Measurements from ENCODE around the gene NEMP2.
A peak's percentile ranks its signal among the peaks of the same experiment; 100 is the strongest.

DNA sequence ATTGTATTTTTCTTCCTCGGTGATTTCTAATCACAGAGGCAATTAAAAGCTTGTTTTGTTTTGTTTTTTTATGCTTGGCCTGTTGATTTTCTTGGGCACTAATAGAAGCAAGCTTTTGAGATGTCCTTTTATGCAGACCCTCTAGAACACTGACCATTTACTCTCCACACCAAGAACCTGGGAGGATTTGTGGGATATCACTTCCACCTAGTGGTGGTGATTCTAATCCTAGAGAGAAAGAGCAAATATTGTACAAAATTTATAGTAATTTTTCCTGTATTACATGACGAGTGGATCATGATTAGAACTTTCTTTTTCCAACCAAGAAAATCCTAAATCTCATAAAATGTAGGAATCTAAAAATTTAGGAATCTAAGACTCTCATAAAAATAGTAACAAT is 23.4 kb downstream of the NEMP2 start:
- TF ChIP-seq RFX5 (IDR thresholded peaks at IDR 0.05) = no peak
- TF ChIP-seq RAD21 (conservative IDR thresholded peaks at IDR 0.05 in 1 of 2, IDR thresholded peaks at IDR 0.05 in 1 of 2) = peak; percentile 86 to 87
- TF ChIP-seq HDAC2 (IDR thresholded peaks at IDR 0.05) = no peak

All from A549 (cell line).